Neural cell (in vitro differentiated cells): Measurements from ENCODE around the gene IL1A.

ENCODE experiments used
- CTCF ChIP-seq: fragments of 450-650 bp; IDR thresholded peaks from 2 replicates; pipeline ENCODE4 v1.5.1; 2014; ENCODE audit warnings: antibody characterized with exemption, mild to moderate bottlenecking, moderate library complexity; ENCODE audit not compliant: poor library complexity, severe bottlenecking
- MXI1 ChIP-seq: fragments of 450-650 bp; conservative IDR thresholded peaks from 2 replicates; pipeline ENCODE4 v1.6.1; 2014; ENCODE audit warnings: antibody characterized with exemption, mild to moderate bottlenecking; ENCODE audit not compliant: poor library complexity, severe bottlenecking
- RAD21 ChIP-seq: fragments of 450-650 bp; conservative IDR thresholded peaks from 2 replicates; pipeline ENCODE4 v1.6.1; 2014; ENCODE audit warnings: antibody characterized with exemption, mild to moderate bottlenecking, moderate library complexity
- SMC3 ChIP-seq: fragments of 450-650 bp; conservative IDR thresholded peaks from 2 replicates; pipeline ENCODE4 v1.6.1; 2014; ENCODE audit warnings: antibody characterized with exemption, mild to moderate bottlenecking, moderate library complexity; ENCODE audit not compliant: poor library complexity

GRCh38 chr2:112791019-112791418 is 6.7 kb upstream of the IL1A start:
- TF ChIP-seq MXI1 (no peak), CTCF (no peak), SMC3 (no peak), RAD21 (no peak)
